ENCODE data around the gene ARFGAP1.
"Not testable (repeated sequence)": the region's sequence is repeated elsewhere in the genome, so short reads cannot be mapped to it uniquely, and the experiment has no call there.

Gene ARFGAP1

GRCh38 chr20:63248835-63249591 is 23.6 kb upstream of the ARFGAP1 start:
- ATAC-seq: no peak
- TF ChIP-seq OSR1 (CRISPR knock-in tag; IDR thresholded peaks at IDR 0.05): no peak

DNA sequence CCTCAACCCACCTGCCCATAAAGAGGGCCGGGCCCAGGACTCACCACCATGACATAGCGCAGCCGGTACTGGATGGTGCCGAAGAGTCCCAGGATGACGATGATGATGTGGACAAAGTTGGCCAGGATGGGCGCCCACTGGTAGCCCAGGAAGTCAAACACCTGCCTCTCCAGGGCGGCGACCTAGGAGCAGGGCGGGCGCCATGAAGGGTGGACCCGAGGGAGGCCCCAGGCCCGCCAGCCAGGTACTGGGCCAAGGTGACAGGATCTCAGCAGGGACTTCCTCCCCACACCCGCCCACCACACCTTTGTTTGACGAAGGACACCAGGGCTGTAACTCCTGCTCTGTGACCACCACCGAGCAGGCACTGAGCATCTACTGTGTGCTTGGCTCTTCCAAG is 22.7 kb upstream of the ARFGAP1 start:
- TF ChIP-seq BACH2 (CRISPR knock-in tag; IDR thresholded peaks at IDR 0.05; ENCODE audit: borderline replicate concordance) (no peak), TCF4 (CRISPR knock-in tag; IDR thresholded peaks at IDR 0.05; ENCODE audit: borderline replicate concordance) (no peak), ZFP3 (CRISPR knock-in tag; IDR thresholded peaks at IDR 0.05) (no peak), GLIS3 (CRISPR knock-in tag; IDR thresholded peaks at IDR 0.05) (no peak), RARB (CRISPR knock-in tag; IDR thresholded peaks at IDR 0.05) (no peak), ZNF8 (CRISPR knock-in tag; IDR thresholded peaks at IDR 0.05) (no peak), TOX (CRISPR knock-in tag; IDR thresholded peaks at IDR 0.05; ENCODE audit: borderline replicate concordance) (no peak), CSDC2 (CRISPR knock-in tag; IDR thresholded peaks at IDR 0.05) (no peak), ZFP30 (CRISPR knock-in tag; IDR thresholded peaks at IDR 0.05) (no peak), OSR1 (CRISPR knock-in tag; IDR thresholded peaks at IDR 0.05) (no peak), ISL1 (CRISPR knock-in tag; IDR thresholded peaks at IDR 0.05) (no peak), PPARA (CRISPR knock-in tag; IDR thresholded peaks at IDR 0.05; ENCODE audit: borderline replicate concordance) (no peak), ZNF70 (CRISPR knock-in tag; IDR thresholded peaks at IDR 0.05) (no peak)
- TF ChIP-seq, protein P1, sequence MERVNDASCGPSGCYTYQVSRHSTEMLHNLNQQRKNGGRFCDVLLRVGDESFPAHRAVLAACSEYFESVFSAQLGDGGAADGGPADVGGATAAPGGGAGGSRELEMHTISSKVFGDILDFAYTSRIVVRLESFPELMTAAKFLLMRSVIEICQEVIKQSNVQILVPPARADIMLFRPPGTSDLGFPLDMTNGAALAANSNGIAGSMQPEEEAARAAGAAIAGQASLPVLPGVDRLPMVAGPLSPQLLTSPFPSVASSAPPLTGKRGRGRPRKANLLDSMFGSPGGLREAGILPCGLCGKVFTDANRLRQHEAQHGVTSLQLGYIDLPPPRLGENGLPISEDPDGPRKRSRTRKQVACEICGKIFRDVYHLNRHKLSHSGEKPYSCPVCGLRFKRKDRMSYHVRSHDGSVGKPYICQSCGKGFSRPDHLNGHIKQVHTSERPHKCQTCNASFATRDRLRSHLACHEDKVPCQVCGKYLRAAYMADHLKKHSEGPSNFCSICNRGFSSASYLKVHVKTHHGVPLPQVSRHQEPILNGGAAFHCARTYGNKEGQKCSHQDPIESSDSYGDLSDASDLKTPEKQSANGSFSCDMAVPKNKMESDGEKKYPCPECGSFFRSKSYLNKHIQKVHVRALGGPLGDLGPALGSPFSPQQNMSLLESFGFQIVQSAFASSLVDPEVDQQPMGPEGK (CRISPR knock-in tag; IDR thresholded peaks at IDR 0.05; ENCODE audit: borderline replicate concordance): no peak
- TF ChIP-seq, protein P2, sequence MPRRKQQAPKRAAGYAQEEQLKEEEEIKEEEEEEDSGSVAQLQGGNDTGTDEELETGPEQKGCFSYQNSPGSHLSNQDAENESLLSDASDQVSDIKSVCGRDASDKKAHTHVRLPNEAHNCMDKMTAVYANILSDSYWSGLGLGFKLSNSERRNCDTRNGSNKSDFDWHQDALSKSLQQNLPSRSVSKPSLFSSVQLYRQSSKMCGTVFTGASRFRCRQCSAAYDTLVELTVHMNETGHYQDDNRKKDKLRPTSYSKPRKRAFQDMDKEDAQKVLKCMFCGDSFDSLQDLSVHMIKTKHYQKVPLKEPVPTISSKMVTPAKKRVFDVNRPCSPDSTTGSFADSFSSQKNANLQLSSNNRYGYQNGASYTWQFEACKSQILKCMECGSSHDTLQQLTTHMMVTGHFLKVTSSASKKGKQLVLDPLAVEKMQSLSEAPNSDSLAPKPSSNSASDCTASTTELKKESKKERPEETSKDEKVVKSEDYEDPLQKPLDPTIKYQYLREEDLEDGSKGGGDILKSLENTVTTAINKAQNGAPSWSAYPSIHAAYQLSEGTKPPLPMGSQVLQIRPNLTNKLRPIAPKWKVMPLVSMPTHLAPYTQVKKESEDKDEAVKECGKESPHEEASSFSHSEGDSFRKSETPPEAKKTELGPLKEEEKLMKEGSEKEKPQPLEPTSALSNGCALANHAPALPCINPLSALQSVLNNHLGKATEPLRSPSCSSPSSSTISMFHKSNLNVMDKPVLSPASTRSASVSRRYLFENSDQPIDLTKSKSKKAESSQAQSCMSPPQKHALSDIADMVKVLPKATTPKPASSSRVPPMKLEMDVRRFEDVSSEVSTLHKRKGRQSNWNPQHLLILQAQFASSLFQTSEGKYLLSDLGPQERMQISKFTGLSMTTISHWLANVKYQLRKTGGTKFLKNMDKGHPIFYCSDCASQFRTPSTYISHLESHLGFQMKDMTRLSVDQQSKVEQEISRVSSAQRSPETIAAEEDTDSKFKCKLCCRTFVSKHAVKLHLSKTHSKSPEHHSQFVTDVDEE (CRISPR knock-in tag; IDR thresholded peaks at IDR 0.05): no peak
- TF ChIP-seq, protein P3, sequence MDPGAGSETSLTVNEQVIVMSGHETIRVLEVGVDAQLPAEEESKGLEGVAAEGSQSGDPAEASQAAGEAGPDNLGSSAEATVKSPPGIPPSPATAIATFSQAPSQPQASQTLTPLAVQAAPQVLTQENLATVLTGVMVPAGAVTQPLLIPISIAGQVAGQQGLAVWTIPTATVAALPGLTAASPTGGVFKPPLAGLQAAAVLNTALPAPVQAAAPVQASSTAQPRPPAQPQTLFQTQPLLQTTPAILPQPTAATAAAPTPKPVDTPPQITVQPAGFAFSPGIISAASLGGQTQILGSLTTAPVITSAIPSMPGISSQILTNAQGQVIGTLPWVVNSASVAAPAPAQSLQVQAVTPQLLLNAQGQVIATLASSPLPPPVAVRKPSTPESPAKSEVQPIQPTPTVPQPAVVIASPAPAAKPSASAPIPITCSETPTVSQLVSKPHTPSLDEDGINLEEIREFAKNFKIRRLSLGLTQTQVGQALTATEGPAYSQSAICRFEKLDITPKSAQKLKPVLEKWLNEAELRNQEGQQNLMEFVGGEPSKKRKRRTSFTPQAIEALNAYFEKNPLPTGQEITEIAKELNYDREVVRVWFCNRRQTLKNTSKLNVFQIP (CRISPR knock-in tag; IDR thresholded peaks at IDR 0.05; ENCODE audit: borderline replicate concordance, low read depth): no peak
- no peak for ATAC-seq

DNA sequence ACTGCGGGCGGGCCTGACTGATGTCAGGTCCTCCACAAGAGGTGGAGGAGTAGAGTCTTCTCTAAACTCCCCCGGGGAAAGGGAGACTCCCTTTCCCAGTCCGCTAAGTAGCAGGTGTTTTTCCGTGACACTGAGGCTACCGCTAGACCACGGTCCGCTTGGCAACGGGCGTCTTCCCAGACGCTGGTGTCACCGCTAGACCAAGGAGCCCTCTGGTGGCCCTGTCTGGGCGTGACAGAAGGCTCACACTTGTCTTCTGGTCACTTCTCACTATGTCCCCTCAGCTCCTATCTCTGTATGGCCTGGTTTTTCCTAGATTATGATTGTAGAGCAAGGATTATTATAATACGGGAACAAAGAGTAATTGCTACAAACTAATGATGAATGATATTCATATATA is 21.3 kb upstream of the ARFGAP1 start:
- ATAC-seq: not testable (repeated sequence)

- ATAC-seq: no peak
- no peak for TF ChIP-seq ESRRG (CRISPR knock-in tag; IDR thresholded peaks at IDR 0.05)
- no peak for TF ChIP-seq RARB (CRISPR knock-in tag; IDR thresholded peaks at IDR 0.05)
- TF ChIP-seq, protein P3 (CRISPR knock-in tag; IDR thresholded peaks at IDR 0.05; ENCODE audit: borderline replicate concordance, low read depth): no peak
- no peak for TF ChIP-seq PPARA (CRISPR knock-in tag; IDR thresholded peaks at IDR 0.05; ENCODE audit: borderline replicate concordance)
- no peak for TF ChIP-seq SNAI2 (CRISPR knock-in tag; IDR thresholded peaks at IDR 0.05)
- TF ChIP-seq ARNTL (CRISPR knock-in tag; IDR thresholded peaks at IDR 0.05; ENCODE audit: borderline replicate concordance, low read depth): no peak
- no peak for TF ChIP-seq ZC3H10 (CRISPR knock-in tag; IDR thresholded peaks at IDR 0.05)
- TF ChIP-seq BACH2 (CRISPR knock-in tag; IDR thresholded peaks at IDR 0.05; ENCODE audit: borderline replicate concordance): no peak
- no peak for TF ChIP-seq CSDC2 (CRISPR knock-in tag; IDR thresholded peaks at IDR 0.05)
Measured at GRCh38 chr20:63252284-63252711, 20.3 kb upstream of the ARFGAP1 start.
